HG03280 (cell line): ENCODE measurements around the gene NDN.
"Not testable (repeated sequence)": the region's sequence is repeated elsewhere in the genome, so short reads cannot be mapped to it uniquely, and the experiment has no call there.

ENCODE experiments used
- ATAC-seq: cut with Tn5 transposase; IDR thresholded peaks from one replicate; pipeline ENCODE4 v1.9.1; 2021; ENCODE audit warnings: mild to moderate bottlenecking, moderate library complexity; ENCODE audit not compliant: unreplicated experiment

NDN gene

GRCh38 chr15:23687143-23687470 is at the start of gene NDN:
Gene NDN (minus strand): TSS chr15:23687305. CDS start chr15:23687217, 88 bp downstream.
- no peak for ATAC-seq

- ATAC-seq = no peak
Measured at GRCh38 chr15:23736033-23736673, 49.0 kb upstream of the NDN start.

- no peak for ATAC-seq
Measured at GRCh38 chr15:23734862-23735261, 47.8 kb upstream of the NDN start.

- not testable (repeated sequence) for ATAC-seq
Measured at GRCh38 chr15:23713874-23714656, 27.0 kb upstream of the NDN start.

DNA sequence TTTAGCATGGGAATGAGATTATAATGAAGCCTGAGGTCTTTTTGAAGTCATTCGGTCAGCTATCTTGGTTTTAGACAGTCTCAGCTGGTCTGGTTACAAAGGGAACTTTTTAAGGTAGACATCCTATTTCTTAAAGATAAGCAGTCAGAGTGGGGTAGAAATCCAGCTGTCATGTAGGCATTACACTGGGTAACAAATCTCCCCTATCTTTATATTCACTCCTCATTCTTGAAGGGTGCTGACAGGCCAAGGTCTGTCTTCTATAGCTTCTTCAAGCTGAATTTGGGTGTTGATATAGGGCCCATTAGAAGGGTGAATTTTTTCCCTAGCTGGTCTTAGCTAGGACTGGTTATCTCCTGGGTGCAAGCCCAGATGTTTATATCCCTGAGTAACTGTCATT is 21.2 kb upstream of the NDN start:
- ATAC-seq = no peak

DNA sequence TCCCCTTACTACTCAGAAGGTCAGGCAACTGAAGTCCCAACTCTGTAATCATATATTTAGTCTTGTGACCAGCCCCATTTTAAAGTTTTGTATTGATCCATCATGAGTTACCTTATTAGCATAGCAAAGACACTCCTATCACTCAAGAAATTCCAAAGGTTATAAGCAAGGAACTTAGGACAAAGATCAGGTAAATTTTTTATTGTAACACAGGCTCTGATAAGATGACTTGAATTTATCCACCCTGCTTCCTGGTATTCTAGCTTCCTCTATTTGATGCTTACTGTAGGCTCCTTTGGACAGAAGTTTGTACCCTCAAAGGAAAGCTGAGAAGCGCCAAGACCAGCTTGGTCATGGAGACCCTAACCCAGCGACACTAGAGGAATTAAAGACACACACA is 8.2 kb upstream of the NDN start:
- ATAC-seq = no peak

DNA sequence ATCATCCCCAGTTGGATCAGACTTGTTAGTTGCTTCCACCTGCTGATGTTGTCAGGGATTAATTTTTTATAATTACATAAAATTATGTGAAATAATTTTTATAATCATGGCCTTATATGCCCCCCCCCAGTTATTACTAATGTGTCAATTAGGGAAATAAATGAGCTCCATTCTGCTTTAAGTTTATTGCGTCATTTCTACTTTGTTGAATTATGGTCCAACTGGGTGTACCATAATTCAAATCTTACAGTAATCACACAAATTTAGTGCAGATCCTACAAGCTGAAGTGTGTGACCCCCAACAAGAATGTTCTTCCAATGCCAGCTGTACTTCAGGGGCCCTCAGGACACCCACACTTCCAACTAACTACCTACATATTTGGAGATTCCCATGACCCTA is 7.5 kb upstream of the NDN start:
- no peak for ATAC-seq

GRCh38 chr15:23690450-23690852 is 3.3 kb upstream of the NDN start:
- no peak for ATAC-seq

- ATAC-seq = no peak
Measured at GRCh38 chr15:23690015-23690414, 2.9 kb upstream of the NDN start.

- no peak for ATAC-seq
Measured at GRCh38 chr15:23686466-23687142, 501 bp downstream of the NDN start.

DNA sequence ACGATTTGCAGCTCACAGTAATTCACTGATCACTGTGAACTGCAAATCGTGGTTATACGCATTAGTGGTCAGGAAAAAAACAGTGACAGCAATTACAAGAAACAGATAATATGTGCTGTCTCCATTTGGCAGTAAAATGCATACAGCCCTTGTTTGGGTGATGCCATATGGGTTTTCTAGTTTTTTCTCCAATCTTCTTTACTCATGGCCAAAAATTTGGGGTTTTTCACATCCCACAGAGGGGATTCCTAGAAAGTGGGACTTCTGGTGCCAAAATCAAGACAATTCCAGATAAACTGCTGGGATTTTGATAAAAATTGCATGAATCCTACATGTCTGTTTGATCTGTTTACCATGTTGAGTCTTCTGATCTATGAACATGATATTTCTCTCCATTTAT is 15.6 kb downstream of the NDN start:
- no peak for ATAC-seq

GRCh38 chr15:23670970-23671369 is 16.1 kb downstream of the NDN start:
- ATAC-seq = no peak

GRCh38 chr15:23663232-23663631 is 23.9 kb downstream of the NDN start:
- no peak for ATAC-seq

GRCh38 chr15:23648920-23649515 is 38.1 kb downstream of the NDN start:
- ATAC-seq = no peak

DNA sequence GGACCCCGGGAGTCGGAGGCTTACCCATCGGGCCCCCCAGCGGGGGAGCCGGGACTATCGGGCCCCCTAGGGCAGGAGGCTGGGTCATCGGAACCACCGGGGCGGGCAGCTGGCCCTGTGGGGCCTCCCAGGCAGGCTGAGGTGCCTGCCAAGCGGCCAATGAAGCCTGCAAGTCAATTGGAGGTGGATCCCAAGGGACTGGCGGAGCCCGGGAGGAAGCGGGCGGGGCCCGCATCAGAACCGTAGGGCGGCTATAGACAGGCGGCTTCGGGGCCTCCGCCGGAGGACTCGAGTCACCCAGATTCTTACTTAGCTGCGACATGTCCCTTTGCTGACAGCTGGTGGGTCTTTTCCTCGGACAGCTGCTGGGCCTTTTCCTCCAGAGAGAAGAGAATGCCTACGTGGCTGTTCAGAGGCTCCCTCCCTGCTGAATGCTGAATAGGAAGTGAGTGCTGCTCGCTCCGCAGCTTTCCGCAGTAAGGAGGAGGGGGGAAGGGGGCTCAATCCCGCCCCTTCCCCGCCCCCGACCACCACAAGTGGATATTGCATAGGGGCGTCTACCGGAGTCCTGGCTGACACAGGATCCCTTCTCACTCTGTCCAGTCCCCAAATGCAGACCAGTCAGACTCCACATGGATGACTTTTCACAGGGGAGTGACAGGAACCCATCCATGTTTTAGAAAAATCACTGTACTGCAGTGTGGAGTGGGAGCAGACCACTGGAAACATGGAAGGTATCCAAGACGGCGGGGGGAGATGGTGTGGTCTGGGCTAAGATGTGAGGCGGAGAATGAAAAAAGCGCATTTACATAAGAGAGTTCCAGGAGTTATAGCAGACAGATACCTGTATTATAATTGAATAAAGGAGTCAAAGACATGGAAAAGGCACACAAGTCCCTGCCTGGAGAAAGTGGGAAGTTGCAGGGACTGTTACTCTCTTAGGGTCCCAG is 39.4 kb downstream of the NDN start, which contains the start of gene MAGEL2:
Gene MAGEL2 (minus strand): TSS at position 447 of the 950 bp plus-strand sequence. CDS start 125 bp downstream, at position 322.
- no peak for ATAC-seq

GRCh38 chr15:23647001-23647295 is 40.2 kb downstream of the NDN start:
- ATAC-seq = no peak

DNA sequence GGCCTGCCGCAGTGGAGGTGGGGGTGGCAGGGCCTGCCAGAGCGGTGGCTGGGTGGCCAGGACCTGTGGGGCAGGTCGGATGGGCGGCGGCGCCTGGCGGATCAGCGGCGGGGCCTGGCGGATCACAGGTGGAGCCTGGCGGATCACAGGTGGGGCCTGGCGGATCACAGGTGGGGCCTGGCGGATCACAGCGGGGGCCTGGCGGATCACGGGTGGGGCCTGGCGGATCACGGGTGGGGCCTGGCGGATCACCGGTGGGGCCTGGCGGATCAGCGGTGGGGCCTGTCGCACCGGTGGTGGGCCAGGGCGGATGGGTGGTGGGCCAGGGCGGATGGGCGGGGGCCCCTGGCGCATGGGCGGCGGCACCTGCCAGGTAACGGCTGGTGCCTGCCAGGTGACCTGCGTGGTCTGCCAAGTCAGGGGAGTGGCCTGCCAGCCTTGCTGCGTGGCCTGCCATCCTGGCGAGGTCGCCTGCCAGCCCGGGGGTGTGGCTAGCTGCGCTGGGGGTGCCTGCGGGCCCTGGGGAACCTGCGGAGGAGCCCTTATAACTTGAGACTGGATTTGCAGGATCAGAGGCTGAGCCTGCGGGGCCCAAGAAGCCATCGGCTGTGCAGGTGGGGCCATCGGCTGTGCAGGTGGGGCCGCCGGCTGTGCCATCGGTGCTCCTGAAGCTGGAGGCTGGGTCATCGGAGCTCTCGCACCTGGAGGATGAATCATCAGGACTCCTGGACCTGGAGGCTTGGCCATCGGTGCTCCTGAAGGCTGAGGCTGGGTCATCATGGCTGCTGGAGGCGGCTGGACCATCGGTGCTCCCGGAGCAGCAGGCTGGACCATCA is 40.7 kb downstream of the NDN start:
- ATAC-seq = no peak

DNA sequence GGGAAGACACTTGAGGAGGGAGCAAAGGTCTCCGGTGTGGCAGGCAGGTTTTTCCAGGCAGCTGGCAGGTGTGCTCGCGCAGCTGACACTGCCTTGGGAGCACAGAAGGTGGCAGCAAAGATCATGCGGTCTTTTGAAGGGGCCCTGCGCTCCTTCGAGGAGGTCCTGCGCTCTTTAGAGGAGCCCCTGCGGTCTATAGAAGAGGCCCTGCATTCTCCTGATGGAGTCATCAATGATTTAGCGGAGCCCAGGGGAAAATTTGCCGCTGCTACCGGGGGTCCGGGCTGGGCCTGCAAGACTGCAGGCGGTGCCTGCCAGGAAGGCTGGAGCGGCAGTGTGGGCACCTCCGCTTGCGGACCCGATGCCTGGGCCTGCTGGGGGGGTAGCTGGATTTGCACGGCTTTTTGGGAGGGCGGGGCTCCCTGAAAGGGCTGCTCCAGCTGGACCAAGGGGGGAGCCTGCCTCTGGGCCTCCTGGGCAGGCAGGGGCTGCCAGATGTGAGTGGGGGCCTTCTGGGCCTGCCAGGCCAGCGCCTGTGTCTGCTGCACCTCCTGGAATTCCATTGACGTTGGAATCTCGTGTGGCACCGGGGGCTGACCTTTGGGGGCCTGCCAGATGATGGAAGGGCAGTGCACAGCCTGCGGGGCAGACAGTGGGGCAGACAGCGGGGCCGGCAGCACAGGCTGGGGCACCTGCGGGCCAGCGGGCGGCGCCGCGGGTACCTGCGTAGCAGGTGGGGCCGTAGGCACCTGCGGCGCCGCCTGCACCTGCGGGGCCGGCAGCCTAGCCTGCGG is 41.5 kb downstream of the NDN start:
- ATAC-seq = no peak

DNA sequence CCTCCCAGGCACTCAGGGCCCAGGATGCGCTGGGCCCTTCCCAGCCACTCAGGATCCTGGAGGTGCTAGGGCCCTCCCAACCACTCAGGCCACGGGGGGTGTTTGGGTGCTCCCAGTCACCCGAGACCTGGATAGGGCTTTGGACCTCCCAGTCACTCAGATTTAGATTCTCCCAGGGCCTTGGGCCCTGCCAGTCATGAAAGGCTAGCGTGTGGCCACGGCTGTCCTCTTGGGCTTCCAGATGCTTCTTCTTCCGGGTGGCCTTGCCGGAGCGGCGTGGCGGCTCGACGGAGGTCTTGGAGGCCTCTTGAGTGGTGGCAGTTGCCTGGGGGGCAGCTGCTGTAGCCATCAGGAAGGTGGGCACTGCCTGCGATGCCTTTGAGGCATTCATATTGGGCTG is 42.3 kb downstream of the NDN start:
- no peak for ATAC-seq
